HUES6 (cell line): ENCODE measurements around the gene NME3.

Experiments used
- H3K27ac ChIP-seq: 2 replicates; pipeline ENCODE4 v1.7.0; 2013; ENCODE audit warnings: low read depth, mild to moderate bottlenecking, low read length, inconsistent platforms
- H3K27me3 ChIP-seq: 2 replicates; pipeline ENCODE4 v1.6.1; 2013; ENCODE audit warnings: low read length; ENCODE audit not compliant: control insufficient read depth, insufficient read depth
- H3K36me3 ChIP-seq: 2 replicates; pipeline ENCODE4 v1.6.1; 2013; ENCODE audit warnings: low read length; ENCODE audit not compliant: control insufficient read depth, insufficient read depth
- H3K4me1 ChIP-seq: 2 replicates; pipeline ENCODE4 v1.6.1; 2013; ENCODE audit warnings: low read length; ENCODE audit not compliant: control insufficient read depth, insufficient read depth
- H3K4me3 ChIP-seq: 2 replicates; pipeline ENCODE4 v1.5.1; 2013; ENCODE audit warnings: low read depth, low read length
- H3K9ac ChIP-seq: one replicate; pipeline ENCODE4 v1.6.1; 2013; ENCODE audit warnings: mild to moderate bottlenecking, low read length
- H3K9me3 ChIP-seq: 2 replicates; pipeline ENCODE4 v1.6.1; 2013; ENCODE audit warnings: low read depth, low read length; ENCODE audit not compliant: control insufficient read depth, insufficient read depth

NME3 gene

DNA sequence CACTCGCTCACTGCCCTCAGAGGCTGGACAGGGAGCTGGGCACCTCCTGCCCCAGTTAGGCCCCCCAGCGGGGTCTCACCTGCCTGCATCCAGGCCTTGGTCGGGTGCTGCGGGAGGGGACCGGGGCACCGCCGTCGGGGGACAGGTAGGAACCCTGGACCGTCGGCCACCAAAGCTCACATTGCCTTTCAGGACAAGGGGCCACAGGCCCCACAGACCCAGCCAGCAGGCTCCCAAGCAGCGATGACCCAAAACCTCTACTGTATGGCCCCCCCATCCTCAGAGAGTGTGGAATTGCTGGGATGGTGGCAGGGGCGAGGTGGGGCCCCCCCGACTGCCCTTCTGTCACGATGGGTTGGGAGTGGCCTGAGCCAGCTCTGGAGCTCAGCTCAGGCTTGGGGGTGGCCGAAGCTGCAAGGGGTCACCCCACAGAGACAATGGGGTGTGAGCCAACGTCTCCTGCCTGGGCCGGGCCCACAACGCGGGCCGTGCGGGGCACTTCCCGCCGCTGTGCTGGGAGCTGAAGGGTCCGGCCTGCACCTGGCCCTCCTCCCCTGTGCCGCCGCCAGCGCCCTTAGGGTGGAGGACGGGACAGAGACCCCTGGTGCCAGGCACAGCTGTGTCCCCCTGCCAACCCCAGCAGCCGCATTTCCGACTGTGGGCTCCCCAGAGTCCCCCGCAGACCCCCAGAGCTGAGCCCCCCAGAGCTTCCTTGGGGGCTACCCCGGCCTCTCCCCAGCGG lies 21.7 kb upstream of the NME3 start:
- no peaks in the 10 kb centered on the region for H3K4me1 ChIP-seq
- H3K4me3 ChIP-seq, result no peak overlapping the region

GRCh38 chr16:1791943-1792812 lies 20.8 kb upstream of the NME3 start:
- H3K9ac ChIP-seq, result no peak overlapping the region
- H3K36me3 ChIP-seq, result peaks cover 41% of the 10 kb centered on the region
- no peaks in the 10 kb centered on the region for H3K4me1 ChIP-seq
- peaks cover 6% of the 10 kb centered on the region for H3K9me3 ChIP-seq
- no peak overlapping the region for H3K4me3 ChIP-seq
- no peak overlapping the region for H3K27ac ChIP-seq
- no peaks in the 10 kb centered on the region for H3K27me3 ChIP-seq

More for the DNA sequence above, 21.7 kb upstream of the NME3 start:
- Histone ChIP-seq H3K27me3 (no peaks in the 10 kb centered on the region), H3K36me3 (peaks cover 33% of the 10 kb centered on the region), H3K9me3 (peaks cover 15% of the 10 kb centered on the region), H3K9ac (no peak overlapping the region), H3K27ac (no peak overlapping the region)

DNA sequence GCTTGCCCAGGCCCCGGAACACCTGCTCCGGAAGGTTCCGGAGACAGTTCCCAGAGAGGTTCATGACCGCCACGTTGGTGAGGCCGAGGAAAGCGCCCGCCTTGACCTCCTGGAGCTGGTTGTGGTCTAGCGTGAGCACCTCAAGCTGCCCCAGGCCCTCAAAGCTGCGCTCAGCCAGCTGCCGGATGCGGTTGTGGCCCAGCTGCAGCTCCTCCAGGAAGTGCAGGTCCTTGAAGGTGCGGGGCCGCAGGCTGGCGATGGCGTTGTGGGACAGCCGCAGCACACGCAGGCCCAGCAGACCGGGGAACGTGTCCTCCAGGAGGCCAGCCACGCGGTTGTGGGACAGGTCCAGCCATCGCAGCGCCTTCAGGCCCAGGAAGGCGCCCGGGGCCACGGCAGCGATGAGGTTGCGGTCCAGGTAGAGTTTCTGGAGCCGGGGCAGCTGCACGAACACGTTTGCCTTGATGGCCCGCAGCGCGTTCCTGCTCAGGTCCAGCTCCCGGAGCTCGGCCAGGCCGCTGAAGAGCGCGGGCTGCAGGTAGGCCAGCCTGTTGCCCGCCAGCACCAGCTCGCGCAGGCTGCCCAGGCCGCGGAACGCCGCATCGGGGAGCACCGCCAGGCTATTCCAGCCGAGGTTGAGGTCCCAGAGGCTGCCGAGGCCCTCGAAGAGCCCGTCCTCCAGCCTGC lies 20.1 kb upstream of the NME3 start:
- Histone ChIP-seq H3K9me3 (peaks cover 2% of the 10 kb centered on the region), H3K27me3 (no peaks in the 10 kb centered on the region), H3K36me3 (peaks cover 49% of the 10 kb centered on the region), H3K27ac (no peak overlapping the region), H3K4me1 (no peaks in the 10 kb centered on the region), H3K9ac (no peak overlapping the region), H3K4me3 (no peak overlapping the region)

DNA sequence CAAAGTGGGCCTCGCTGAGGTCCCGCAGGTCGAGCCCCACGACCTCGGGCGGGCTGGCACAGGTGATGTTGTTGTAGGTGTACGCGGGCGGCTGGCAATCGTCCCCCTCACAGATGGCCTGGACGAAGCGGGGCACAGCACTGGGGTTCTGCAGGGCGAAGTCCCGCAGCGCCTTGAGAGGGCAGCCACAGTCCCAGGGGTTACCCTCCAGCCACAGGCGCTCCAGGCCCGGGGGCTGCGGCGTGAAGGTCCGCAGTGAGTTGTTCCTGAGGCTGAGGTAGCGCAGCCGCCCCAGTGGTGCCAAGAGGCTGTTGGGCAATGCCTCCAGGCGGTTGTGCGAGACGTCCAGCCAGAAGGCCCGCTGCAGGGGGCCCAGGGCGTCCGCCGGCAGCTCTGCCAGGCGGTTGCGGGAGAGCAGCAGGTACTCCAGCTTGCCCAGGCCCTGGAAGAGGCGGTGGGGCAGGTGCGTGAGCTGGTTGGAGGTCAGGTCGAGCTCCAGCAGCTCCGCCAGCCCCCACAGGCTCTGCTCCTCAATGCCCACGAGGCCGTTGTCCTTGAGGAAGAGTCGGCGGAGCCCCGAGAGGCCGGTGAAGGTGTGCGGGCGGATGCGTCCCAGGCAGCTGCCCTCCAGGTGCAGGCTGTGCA lies 19.4 kb upstream of the NME3 start:
- H3K4me3 ChIP-seq, result no peak overlapping the region
- H3K36me3 ChIP-seq, result peaks cover 55% of the 10 kb centered on the region
- no peak overlapping the region; the same call in 1 of the 2 replicates for H3K27ac ChIP-seq
- H3K4me1 ChIP-seq, result no peaks in the 10 kb centered on the region
- no peaks in the 10 kb centered on the region for H3K27me3 ChIP-seq
- no peaks in the 10 kb centered on the region for H3K9me3 ChIP-seq
- no peak overlapping the region for H3K9ac ChIP-seq

DNA sequence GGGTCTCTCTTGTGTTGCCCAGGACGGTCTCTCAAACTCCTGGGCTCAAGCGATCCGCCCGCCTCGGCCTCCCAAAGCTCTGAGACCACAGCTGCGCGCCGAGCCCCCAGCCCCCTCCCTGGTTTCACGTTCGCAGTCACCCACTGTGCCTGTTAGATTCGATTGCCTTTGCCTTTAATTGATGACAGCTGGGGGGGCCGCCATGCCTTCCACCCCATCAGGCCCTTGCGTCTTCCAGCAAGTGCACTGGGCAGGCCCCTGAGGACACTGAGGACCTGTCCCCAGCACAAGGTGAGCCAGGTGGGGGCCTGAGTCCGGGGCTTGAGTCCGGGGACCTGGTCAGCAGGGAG lies 18.9 kb upstream of the NME3 start:
- peaks cover 59% of the 10 kb centered on the region for H3K36me3 ChIP-seq
- H3K4me1 ChIP-seq, result no peaks in the 10 kb centered on the region
- H3K9me3 ChIP-seq, result no peaks in the 10 kb centered on the region
- no peak overlapping the region for H3K27ac ChIP-seq
- no peak overlapping the region for H3K9ac ChIP-seq
- H3K27me3 ChIP-seq, result no peaks in the 10 kb centered on the region
- H3K4me3 ChIP-seq, result no peak overlapping the region

DNA sequence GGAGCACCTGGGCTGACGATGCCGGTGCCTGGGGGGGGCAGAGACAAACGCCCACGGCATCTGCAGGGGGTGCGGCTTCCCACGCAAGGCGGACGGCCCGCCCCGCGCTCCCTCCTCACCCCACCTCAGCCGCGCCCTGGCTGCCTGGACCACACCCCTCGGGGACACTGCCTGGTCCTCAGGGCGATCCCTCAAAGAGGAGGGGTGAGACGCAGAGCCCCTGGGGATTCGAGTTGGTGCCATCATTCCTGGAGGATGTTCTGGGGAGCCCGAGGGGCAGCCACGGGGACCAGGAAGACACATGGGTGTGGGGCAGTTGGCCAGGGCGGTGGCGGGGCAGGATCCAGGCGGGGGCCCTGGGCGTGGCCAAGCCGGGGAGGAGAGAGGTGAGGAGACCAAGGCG lies 18.3 kb upstream of the NME3 start:
- Histone ChIP-seq H3K36me3 (peaks cover 62% of the 10 kb centered on the region), H3K27me3 (no peaks in the 10 kb centered on the region), H3K9ac (no peak overlapping the region), H3K4me1 (no peaks in the 10 kb centered on the region), H3K27ac (no peak overlapping the region), H3K9me3 (no peaks in the 10 kb centered on the region), H3K4me3 (no peak overlapping the region)

DNA sequence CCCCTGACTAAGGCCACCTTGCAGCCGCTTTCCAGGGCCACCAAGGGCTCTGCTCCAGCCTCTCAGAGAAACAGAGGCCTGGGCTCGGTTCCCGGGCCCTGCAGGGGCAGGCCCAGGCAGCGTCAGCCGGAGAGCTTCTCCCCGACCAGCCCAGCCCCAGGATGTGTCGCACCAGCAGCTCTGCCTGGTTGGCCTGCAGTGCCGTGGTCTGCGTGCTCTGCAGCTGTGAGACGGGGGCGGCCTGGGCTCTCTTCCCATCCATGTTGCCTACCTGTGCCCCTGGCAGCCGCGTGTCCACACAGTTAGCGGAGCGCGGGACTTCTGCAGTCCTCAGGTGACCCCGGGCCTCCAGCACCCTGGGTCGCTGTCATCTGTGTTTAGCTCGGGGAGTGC lies 17.4 kb upstream of the NME3 start:
- Histone ChIP-seq H3K36me3 (peaks cover 62% of the 10 kb centered on the region), H3K27me3 (no peaks in the 10 kb centered on the region), H3K9me3 (no peaks in the 10 kb centered on the region), H3K4me1 (no peaks in the 10 kb centered on the region), H3K27ac (no peak overlapping the region), H3K9ac (no peak overlapping the region), H3K4me3 (no peak overlapping the region)

GRCh38 chr16:1788095-1788707 lies 16.9 kb upstream of the NME3 start:
- peaks cover 62% of the 10 kb centered on the region for H3K36me3 ChIP-seq
- no peak overlapping the region for H3K27ac ChIP-seq
- H3K9ac ChIP-seq, result no peak overlapping the region
- H3K27me3 ChIP-seq, result no peaks in the 10 kb centered on the region
- H3K9me3 ChIP-seq, result no peaks in the 10 kb centered on the region
- H3K4me1 ChIP-seq, result no peaks in the 10 kb centered on the region
- H3K4me3 ChIP-seq, result no peak overlapping the region

DNA sequence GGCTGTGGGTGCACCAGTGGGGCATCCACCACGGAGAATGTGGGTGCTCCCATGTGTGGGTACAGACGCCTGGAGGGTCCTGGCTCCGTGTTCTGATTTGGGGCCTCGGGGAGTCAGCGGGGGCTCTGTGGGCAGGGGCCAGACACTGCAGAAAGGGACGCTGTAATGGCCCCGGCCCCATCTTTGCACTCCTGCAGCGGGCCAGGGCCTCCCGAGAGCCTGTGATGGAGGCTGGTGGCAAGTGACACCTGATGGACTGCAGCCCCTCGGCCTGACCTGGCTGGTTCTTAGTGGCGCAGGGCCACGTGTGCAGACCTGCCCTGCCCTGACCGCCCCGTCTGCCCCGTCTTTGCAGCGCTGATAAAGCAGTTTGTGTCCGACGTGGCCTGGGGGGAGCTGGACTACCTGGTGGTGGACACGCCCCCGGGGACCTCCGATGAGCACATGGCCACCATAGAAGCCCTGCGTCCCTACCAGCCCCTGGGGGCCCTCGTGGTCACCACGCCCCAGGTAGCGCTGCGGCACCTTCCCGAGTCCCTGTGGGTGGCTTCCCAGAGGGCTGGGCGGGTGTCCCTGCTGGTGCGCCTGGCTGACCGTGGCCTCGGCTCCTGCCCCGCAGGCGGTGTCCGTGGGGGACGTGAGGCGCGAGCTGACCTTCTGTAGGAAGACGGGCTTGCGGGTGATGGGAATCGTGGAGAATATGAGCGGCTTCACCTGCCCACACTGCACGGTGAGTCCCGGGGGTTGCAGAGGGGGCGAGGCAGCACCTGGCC lies 16.2 kb upstream of the NME3 start:
- Histone ChIP-seq H3K27me3 (no peaks in the 10 kb centered on the region), H3K9ac (no peak overlapping the region), H3K4me1 (no peaks in the 10 kb centered on the region), H3K4me3 (no peak overlapping the region), H3K9me3 (no peaks in the 10 kb centered on the region), H3K36me3 (peaks cover 62% of the 10 kb centered on the region), H3K27ac (no peak overlapping the region)

DNA sequence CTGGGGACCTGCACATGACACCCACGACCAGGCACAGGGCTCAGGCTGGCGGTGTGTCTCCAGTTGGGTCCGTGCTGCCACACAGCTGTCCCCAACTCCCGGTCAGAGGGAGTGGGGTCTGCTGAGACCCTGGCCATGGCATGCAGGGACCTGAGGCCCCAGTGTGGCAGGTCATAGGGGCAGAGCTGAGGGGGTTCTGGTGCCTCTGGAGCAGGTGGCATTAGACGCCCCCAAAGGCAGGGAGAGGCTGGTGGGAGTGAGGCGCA lies 15.6 kb upstream of the NME3 start:
- H3K9me3 ChIP-seq, result no peaks in the 10 kb centered on the region
- H3K27me3 ChIP-seq, result no peaks in the 10 kb centered on the region
- H3K36me3 ChIP-seq, result peaks cover 62% of the 10 kb centered on the region
- H3K4me3 ChIP-seq, result no peak overlapping the region
- H3K27ac ChIP-seq, result no peak overlapping the region
- H3K9ac ChIP-seq, result no peak overlapping the region
- H3K4me1 ChIP-seq, result no peaks in the 10 kb centered on the region
